GM23248 (cell line): Measurements from ENCODE around the gene SPC25. TPM values are rescaled to one million over a fixed set of nuclear protein-coding genes. Genes with fewer than 3 reads are reported as not detected.

ENCODE experiments used
- DNase-seq: peaks from one replicate; pipeline ENCODE4 v3.0.0-alpha.2; 2015
- H2AFZ ChIP-seq: fragments of 200-600 bp; sonication (generic); 2 replicates; pipeline ENCODE4 v1.6.1; 2016; ENCODE audit warnings: antibody characterized with exemption
- H3F3A ChIP-seq: fragments of 200-600 bp; sonication (generic); 2 replicates; pipeline ENCODE4 v1.6.1; 2016; ENCODE audit warnings: mild to moderate bottlenecking, antibody characterized with exemption, mixed run types; ENCODE audit not compliant: insufficient read depth
- H3K27ac ChIP-seq: fragments of 200-600 bp; sonication (generic); 2 replicates; pipeline ENCODE4 v1.5.1; 2016; ENCODE audit warnings: mild to moderate bottlenecking
- H3K27me3 ChIP-seq: fragments of 200-600 bp; sonication (generic); replicated peaks from 2 replicates; pipeline ENCODE4 v1.6.1; 2016; ENCODE audit warnings: mild to moderate bottlenecking; ENCODE audit not compliant: insufficient read depth
- H3K36me3 ChIP-seq: fragments of 200-600 bp; sonication (generic); 2 replicates; pipeline ENCODE4 v1.6.1; 2016; ENCODE audit warnings: low read depth, mild to moderate bottlenecking
- H3K4me1 ChIP-seq: fragments of 200-600 bp; sonication (generic); 2 replicates; pipeline ENCODE4 v1.6.1; 2016; ENCODE audit warnings: mild to moderate bottlenecking; ENCODE audit not compliant: insufficient read depth
- H3K4me2 ChIP-seq: fragments of 200-600 bp; sonication (generic); one replicate; pipeline ENCODE4 v1.6.1; 2016; ENCODE audit warnings: mild to moderate bottlenecking; ENCODE audit not compliant: unreplicated experiment
- H3K4me3 ChIP-seq: fragments of 200-600 bp; sonication (generic); 2 replicates; pipeline ENCODE4 v1.5.1; 2016; ENCODE audit warnings: mild to moderate bottlenecking
- H3K79me2 ChIP-seq: fragments of 200-600 bp; sonication (generic); 2 replicates; pipeline ENCODE4 v1.6.1; 2016; ENCODE audit warnings: mild to moderate bottlenecking; ENCODE audit not compliant: insufficient read depth
- H3K9ac ChIP-seq: fragments of 200-600 bp; sonication (generic); 2 replicates; pipeline ENCODE4 v1.6.1; 2016; ENCODE audit warnings: mild to moderate bottlenecking
- H3K9me2 ChIP-seq: fragments of 200-600 bp; sonication (generic); 2 replicates; pipeline ENCODE4 v1.6.1; 2016; ENCODE audit warnings: mixed run types, mild to moderate bottlenecking, moderate library complexity; ENCODE audit not compliant: insufficient read depth
- H3K9me3 ChIP-seq: fragments of 200-600 bp; sonication (generic); one replicate; pipeline ENCODE4 v1.6.1; 2017; ENCODE audit warnings: low read depth
- H4K20me1 ChIP-seq: fragments of 200-600 bp; sonication (generic); 2 replicates; pipeline ENCODE4 v1.6.0; 2016; ENCODE audit not compliant: insufficient read depth
- EZH2 ChIP-seq: fragments of 200-600 bp; sonication (generic); IDR thresholded peaks from 2 replicates; pipeline ENCODE4 v1.6.1; 2018; ENCODE audit warnings: antibody characterized with exemption, mild to moderate bottlenecking; ENCODE audit not compliant: insufficient read depth, poor library complexity, severe bottlenecking
- EZH2phosphoT487 ChIP-seq: fragments of 200-600 bp; sonication (generic); IDR thresholded peaks from 2 replicates; pipeline ENCODE4 v1.6.1; 2018; ENCODE audit warnings: antibody characterized with exemption, moderate library complexity, mild to moderate bottlenecking, low read depth; ENCODE audit not compliant: insufficient read depth
- WGBS, 2 experiments: methylation state at CpG; one replicate each; pipeline ENCODE4 v1.1.6; 2015 to 2017; ENCODE audit warnings: low lambda C conversion rate in 2 of 2, low coverage in 1 of 2; ENCODE audit errors: missing lambda C conversion rate in 2 of 2; 5-methylcytosine and 5-hydroxymethylcytosine counted together
- in situ Hi-C: fragments of 300-500 bp; cut with MboI; formaldehyde crosslinking; loops from 2 replicates; pipeline ENCODE4 v1.15.0; 2020
- polyA plus RNA-seq: library from polyadenylated mRNA; unstranded; fragments of >200 nt; fragmentation: Nextera tagmentation; extraction: Ambion mirVana; gene quantifications from 2 replicates; pipeline ENCODE4 v1.2.1, GENCODE V29; 2016
- total RNA-seq: library from RNA; depleted of rRNA; stranded (reverse); fragments of >200 nt; shearing (Covaris generic); gene quantifications from 2 replicates; pipeline ENCODE4 v1.2.3, GENCODE V29; 2014

SPC25 gene
- total and polyA plus RNA-seq, 2 experiments from 2014 or later, result 3.7 to 11.8 TPM

DNA sequence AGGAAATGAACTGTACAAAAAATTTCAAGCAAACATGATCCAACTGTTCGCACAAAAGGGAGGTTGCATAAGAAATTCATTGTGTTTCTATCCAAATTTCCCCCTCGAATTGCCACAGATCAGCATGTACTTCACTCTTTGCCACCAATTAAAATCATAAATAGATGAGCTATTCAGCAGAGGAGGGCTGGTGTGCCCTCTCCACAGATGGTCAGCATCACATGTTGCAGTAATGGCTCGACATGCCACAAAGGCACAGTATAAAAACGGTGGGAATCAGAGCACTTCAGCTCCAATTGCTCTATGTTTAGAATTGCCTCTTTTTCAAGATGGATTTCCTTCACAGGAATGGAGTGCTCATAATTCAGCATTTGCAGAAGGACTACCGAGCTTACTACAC lies 10.8 kb upstream of the SPC25 start, which contains the start of gene G6PC2:
Gene G6PC2 (plus strand): TSS at position 289 of the 400 bp plus-strand sequence. CDS start 41 bp downstream, at position 330.
- Histone ChIP-seq H3K9me3 (no peaks in the 10 kb centered on the region), H3K9me2 (no peaks in the 10 kb centered on the region), H4K20me1 (no peaks in the 10 kb centered on the region), H3K4me1 (no peaks in the 10 kb centered on the region), H3K79me2 (no peaks in the 10 kb centered on the region), H3K36me3 (no peaks in the 10 kb centered on the region), H3K27ac (no peak within 1 kb of the TSS), H3K4me2 (no peak within 1 kb of the TSS), H2AFZ (no peak within 1 kb of the TSS), H3F3A (no peaks in the 10 kb centered on the region), H3K4me3 (no peak within 1 kb of the TSS), H3K9ac (no peak within 1 kb of the TSS), H3K27me3 (peaks cover 26% of the 10 kb centered on the region)
- 33 to 39% methylated on average over 5 of the region's 5 CpGs for WGBS, 2 experiments
- in situ Hi-C loops, result loop anchor here (10.0 to 25.0 kb wide), 2 partner anchors 106 to 564 kb away; no protein-coding TSS in a partner anchor
- DNase-seq, result no peak
- TF ChIP-seq EZH2phosphoT487 (no peak), EZH2 (no peak)

DNA sequence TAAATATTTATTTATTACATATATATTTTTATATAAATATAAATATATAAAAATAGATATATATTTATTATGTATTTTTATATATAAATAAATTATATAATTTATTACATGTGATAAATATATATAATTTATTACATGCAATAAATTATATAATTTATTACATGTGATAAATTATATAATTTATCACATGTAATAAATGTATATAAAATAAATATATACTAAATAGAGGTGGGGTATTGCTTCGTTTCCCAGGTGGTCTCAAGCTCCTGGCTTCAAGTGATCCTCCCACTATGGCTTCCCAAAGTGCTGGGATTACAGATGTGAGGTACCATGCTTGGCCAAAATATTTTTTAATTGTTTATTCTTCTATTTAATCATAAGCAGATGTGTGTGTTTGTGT lies 7.2 kb upstream of the SPC25 start:
- 7 to 12% methylated on average over 1 of the region's 1 CpG for WGBS, 2 experiments
- H3K9me2 ChIP-seq, result no peaks in the 10 kb centered on the region

DNA sequence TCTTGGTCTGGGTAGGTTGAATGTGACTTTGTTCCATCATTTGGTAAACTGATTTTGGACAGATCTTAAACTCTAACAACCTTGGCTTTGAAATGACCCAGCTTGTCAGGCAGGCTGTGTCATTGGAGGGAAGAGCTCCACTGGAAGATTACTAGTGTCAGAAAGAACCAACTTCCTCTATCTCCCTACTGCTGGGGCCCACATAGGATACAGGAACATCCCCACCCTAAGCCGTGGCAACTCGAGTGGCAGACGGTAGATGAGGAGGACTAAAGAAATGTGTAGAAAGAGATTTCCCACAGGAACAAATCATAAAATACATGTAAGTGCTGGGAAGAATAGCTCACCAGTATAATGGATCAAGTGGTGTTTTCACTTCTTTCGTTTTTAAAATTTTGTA lies 6.6 kb upstream of the SPC25 start:
- Histone ChIP-seq H2AFZ (no peak overlapping the region), H3K4me2 (no peak overlapping the region), H3K79me2 (no peaks in the 10 kb centered on the region), H3F3A (no peaks in the 10 kb centered on the region), H3K9me3 (no peaks in the 10 kb centered on the region), H4K20me1 (no peaks in the 10 kb centered on the region), H3K27me3 (no peaks in the 10 kb centered on the region), H3K4me3 (no peak overlapping the region), H3K9ac (no peak overlapping the region), H3K9me2 (no peaks in the 10 kb centered on the region), H3K36me3 (no peaks in the 10 kb centered on the region), H3K4me1 (no peaks in the 10 kb centered on the region), H3K27ac (no peak overlapping the region)
- in situ Hi-C loops, result no loop called here
- TF ChIP-seq EZH2phosphoT487 (no peak), EZH2 (no peak)
- 43 to 60% methylated on average over 4 of the region's 4 CpGs for WGBS, 2 experiments
- DNase-seq, result no peak

More for the DNA sequence above, 7.2 kb upstream of the SPC25 start:
- in situ Hi-C loops, result no loop called here
- Histone ChIP-seq H3K4me2 (no peak overlapping the region), H3F3A (no peaks in the 10 kb centered on the region), H4K20me1 (no peaks in the 10 kb centered on the region), H3K9ac (no peak overlapping the region), H3K27ac (no peak overlapping the region), H3K4me1 (no peaks in the 10 kb centered on the region), H3K36me3 (no peaks in the 10 kb centered on the region), H3K79me2 (no peaks in the 10 kb centered on the region), H3K4me3 (no peak overlapping the region), H3K9me3 (no peaks in the 10 kb centered on the region), H2AFZ (no peak overlapping the region), H3K27me3 (no peaks in the 10 kb centered on the region)
- TF ChIP-seq EZH2phosphoT487, result no peak
- DNase-seq, result no peak

DNA sequence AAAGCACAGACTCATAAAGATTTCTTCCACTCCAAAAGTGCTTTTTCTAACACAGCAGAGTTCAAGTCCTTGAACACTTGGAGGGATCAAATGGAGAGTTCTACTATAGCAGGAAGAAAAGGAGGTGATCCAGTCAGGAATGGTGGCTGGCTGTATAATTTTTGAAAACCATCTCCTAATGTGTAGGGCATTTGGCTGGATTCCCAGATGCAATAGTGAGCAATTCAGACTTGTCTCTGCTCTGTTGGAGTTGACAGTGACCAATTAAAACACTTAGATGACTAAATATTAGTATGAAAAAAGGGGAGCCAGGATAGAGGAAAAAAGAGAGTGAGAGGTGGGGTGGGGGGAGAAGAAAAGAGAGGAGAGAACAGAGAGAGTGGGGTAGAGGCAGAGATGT lies 5.5 kb upstream of the SPC25 start:
- Histone ChIP-seq H3K9me2 (no peaks in the 10 kb centered on the region), H3K9me3 (no peaks in the 10 kb centered on the region), H2AFZ (no peak overlapping the region), H3K36me3 (no peaks in the 10 kb centered on the region), H3K4me2 (no peak overlapping the region), H3K27ac (no peak overlapping the region), H4K20me1 (no peaks in the 10 kb centered on the region), H3F3A (no peaks in the 10 kb centered on the region), H3K4me1 (no peaks in the 10 kb centered on the region), H3K79me2 (no peaks in the 10 kb centered on the region), H3K27me3 (no peaks in the 10 kb centered on the region), H3K4me3 (no peak overlapping the region), H3K9ac (no peak overlapping the region)
- TF ChIP-seq EZH2phosphoT487 (no peak), EZH2 (no peak)
- peak; percentile 33 for DNase-seq
- in situ Hi-C loops, result no loop called here

GRCh38 chr2:168894720-168895119 lies 4.5 kb upstream of the SPC25 start:
- H3K36me3 ChIP-seq, result no peaks in the 10 kb centered on the region
- TF ChIP-seq EZH2 (no peak), EZH2phosphoT487 (no peak)
- H3K4me1 ChIP-seq, result no peaks in the 10 kb centered on the region
- no peaks in the 10 kb centered on the region for H3K27me3 ChIP-seq
- no peak overlapping the region for H3K4me2 ChIP-seq
- DNase-seq, result no peak
- peaks cover 5% of the 10 kb centered on the region; the same call in 1 of the 2 replicates for H3K79me2 ChIP-seq
- no peaks in the 10 kb centered on the region for H3F3A ChIP-seq
- no peak overlapping the region for H3K9ac ChIP-seq
- H3K27ac ChIP-seq, result no peak overlapping the region
- no peaks in the 10 kb centered on the region for H3K9me3 ChIP-seq
- in situ Hi-C loops, result no loop called here
- no peaks in the 10 kb centered on the region for H3K9me2 ChIP-seq
- no peaks in the 10 kb centered on the region for H4K20me1 ChIP-seq
- H3K4me3 ChIP-seq, result no peak overlapping the region
- H2AFZ ChIP-seq, result no peak overlapping the region
